Neural progenitor cell (in vitro differentiated cells): ENCODE measurements around the gene JAG2. TPM values are rescaled to one million over a fixed set of nuclear protein-coding genes. Genes with fewer than 3 reads are reported as not detected.

Experiments used
- DNase-seq: peaks from one replicate; pipeline ENCODE4 v3.0.0-alpha.2; 2016; ENCODE audit warnings: low spot score
- H2AFZ ChIP-seq: fragments of 200-600 bp; sonication (generic); replicated peaks from 2 replicates; pipeline ENCODE4 v1.6.1; 2016; ENCODE audit warnings: antibody characterized with exemption
- H3F3A ChIP-seq: fragments of 200-600 bp; sonication (generic); 2 replicates; pipeline ENCODE4 v1.6.1; 2016; ENCODE audit warnings: antibody characterized with exemption, low read depth
- H3K27ac ChIP-seq: fragments of 200-600 bp; sonication (generic); 2 replicates; pipeline ENCODE4 v1.5.1; 2016; ENCODE audit warnings: mild to moderate bottlenecking
- H3K27me3 ChIP-seq: fragments of 200-600 bp; sonication (generic); 2 replicates; pipeline ENCODE4 v1.6.1; 2016; ENCODE audit warnings: mild to moderate bottlenecking, moderate library complexity
- H3K36me3 ChIP-seq: fragments of 200-600 bp; sonication (generic); 2 replicates; pipeline ENCODE4 v1.5.1; 2016
- H3K4me1 ChIP-seq: fragments of 200-600 bp; sonication (generic); 2 replicates; pipeline ENCODE4 v1.6.1; 2016; ENCODE audit warnings: mixed run types
- H3K4me2 ChIP-seq: fragments of 200-600 bp; sonication (generic); 2 replicates; pipeline ENCODE4 v1.6.1; 2016
- H3K4me3 ChIP-seq: fragments of 200-600 bp; sonication (generic); 2 replicates; pipeline ENCODE4 v1.5.1; 2016
- H3K79me2 ChIP-seq: fragments of 200-600 bp; sonication (generic); 2 replicates; pipeline ENCODE4 v1.6.1; 2016; ENCODE audit warnings: low read depth
- H3K9ac ChIP-seq: fragments of 200-600 bp; sonication (generic); 2 replicates; pipeline ENCODE4 v1.6.1; 2016
- H3K9me3 ChIP-seq: fragments of 200-600 bp; sonication (generic); 2 replicates; pipeline ENCODE4 v1.5.1; 2016; ENCODE audit warnings: low read depth
- H4K20me1 ChIP-seq: fragments of 200-600 bp; sonication (generic); 2 replicates; pipeline ENCODE4 v1.6.1; 2016; ENCODE audit warnings: low read depth
- H3K27ac Mint-ChIP-seq: 3 replicates; pipeline ENCODE4 v1.8.0; 2021; ENCODE audit warnings: mixed read lengths
- H3K27me3 Mint-ChIP-seq: 2 replicates; pipeline ENCODE4 v1.8.0; 2022; ENCODE audit warnings: low read depth, mild to moderate bottlenecking, inconsistent platforms, moderate library complexity, mixed read lengths; ENCODE audit not compliant: insufficient read depth
- H3K36me3 Mint-ChIP-seq: 3 replicates; pipeline ENCODE4 v1.8.0; 2021; ENCODE audit warnings: mixed read lengths
- H3K4me1 Mint-ChIP-seq: 3 replicates; pipeline ENCODE4 v1.8.0; 2021; ENCODE audit warnings: mixed read lengths
- H3K4me3 Mint-ChIP-seq: 3 replicates; pipeline ENCODE4 v1.8.0; 2021; ENCODE audit warnings: mild to moderate bottlenecking, moderate library complexity, mixed read lengths
- H3K9me3 Mint-ChIP-seq: 3 replicates; pipeline ENCODE4 v1.8.0; 2020; ENCODE audit warnings: mixed read lengths
- EZH2 ChIP-seq: fragments of 200-600 bp; sonication (generic); IDR thresholded peaks from 2 replicates; pipeline ENCODE4 v1.6.1; 2017; ENCODE audit warnings: antibody characterized with exemption, mild to moderate bottlenecking, moderate library complexity
- EZH2phosphoT487 ChIP-seq: fragments of 200-600 bp; sonication (generic); IDR thresholded peaks from 2 replicates; pipeline ENCODE4 v1.6.1; 2017; ENCODE audit warnings: antibody characterized with exemption
- total RNA-seq: library from RNA; depleted of rRNA; stranded (reverse); fragments of >200 nt; gene quantifications from 2 replicates; pipeline ENCODE4 v1.2.3, GENCODE V29; 2015; ENCODE audit warnings: low replicate concordance
- TF ChIP-seq, protein P1 (sequence below): fragments of 200-600 bp; sonication (generic); IDR thresholded peaks from 2 replicates; pipeline ENCODE4 v1.5.1; 2017; ENCODE audit warnings: antibody characterized with exemption, mild to moderate bottlenecking

Gene JAG2
- total RNA-seq, 1 donor from 2014 or later = 2.1 TPM

DNA sequence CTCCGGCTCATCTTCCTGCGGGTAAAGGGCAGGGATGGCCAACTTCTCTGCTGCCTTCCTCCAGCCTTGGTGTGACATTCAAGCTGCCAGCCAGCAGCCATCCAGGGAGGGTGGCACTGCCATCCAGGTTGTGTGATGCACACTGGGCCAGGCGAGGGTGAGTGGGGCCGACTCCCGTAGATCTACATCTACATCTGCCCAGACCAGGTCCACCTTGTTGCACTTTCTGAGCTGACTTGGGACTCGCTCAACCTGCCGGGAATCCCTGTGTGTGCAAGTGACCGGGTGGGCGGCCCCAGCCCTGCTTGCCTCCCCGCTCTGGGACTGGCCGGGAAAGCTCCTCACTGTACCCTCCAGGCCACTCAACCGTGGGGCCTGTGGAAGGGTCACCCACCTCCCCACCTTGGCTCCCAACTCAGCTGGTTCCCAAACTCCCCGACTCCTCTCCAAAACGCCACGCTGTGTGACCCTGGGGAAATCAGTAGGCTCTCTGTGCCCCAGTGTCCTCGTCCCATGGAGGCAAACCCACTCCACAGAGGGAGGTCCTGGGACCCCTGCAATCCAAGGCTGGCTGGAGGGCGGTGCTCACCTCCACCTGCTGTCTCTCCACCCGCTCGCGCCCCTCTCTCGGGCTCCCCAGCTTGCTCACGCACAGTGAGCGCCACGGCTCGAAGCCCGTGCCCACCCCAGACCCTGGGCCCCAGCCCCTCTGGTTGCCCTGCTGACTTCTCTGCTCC is 14.7 kb downstream of the JAG2 start:
- H3F3A ChIP-seq = no peaks in the 10 kb centered on the region
- no peaks in the 10 kb centered on the region for H3K9me3 ChIP-seq
- no peaks in the 10 kb centered on the region for H3K9me3 Mint-ChIP-seq
- TF ChIP-seq EZH2phosphoT487 = no peak
- no peak for TF ChIP-seq EZH2
- TF ChIP-seq, protein P1, sequence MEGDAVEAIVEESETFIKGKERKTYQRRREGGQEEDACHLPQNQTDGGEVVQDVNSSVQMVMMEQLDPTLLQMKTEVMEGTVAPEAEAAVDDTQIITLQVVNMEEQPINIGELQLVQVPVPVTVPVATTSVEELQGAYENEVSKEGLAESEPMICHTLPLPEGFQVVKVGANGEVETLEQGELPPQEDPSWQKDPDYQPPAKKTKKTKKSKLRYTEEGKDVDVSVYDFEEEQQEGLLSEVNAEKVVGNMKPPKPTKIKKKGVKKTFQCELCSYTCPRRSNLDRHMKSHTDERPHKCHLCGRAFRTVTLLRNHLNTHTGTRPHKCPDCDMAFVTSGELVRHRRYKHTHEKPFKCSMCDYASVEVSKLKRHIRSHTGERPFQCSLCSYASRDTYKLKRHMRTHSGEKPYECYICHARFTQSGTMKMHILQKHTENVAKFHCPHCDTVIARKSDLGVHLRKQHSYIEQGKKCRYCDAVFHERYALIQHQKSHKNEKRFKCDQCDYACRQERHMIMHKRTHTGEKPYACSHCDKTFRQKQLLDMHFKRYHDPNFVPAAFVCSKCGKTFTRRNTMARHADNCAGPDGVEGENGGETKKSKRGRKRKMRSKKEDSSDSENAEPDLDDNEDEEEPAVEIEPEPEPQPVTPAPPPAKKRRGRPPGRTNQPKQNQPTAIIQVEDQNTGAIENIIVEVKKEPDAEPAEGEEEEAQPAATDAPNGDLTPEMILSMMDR = no peak
- H3K27ac Mint-ChIP-seq = no peak overlapping the region
- no peaks in the 10 kb centered on the region for H3K79me2 ChIP-seq
- no peaks in the 10 kb centered on the region for H3K36me3 Mint-ChIP-seq
- no peak overlapping the region for H3K27ac ChIP-seq
- DNase-seq = no peak
- no peak overlapping the region for H3K4me3 ChIP-seq
- no peaks in the 10 kb centered on the region for H3K4me1 Mint-ChIP-seq
- H3K4me2 ChIP-seq = no peak overlapping the region
- H3K9ac ChIP-seq = no peak overlapping the region
- no peaks in the 10 kb centered on the region for H3K27me3 Mint-ChIP-seq
- no peaks in the 10 kb centered on the region for H4K20me1 ChIP-seq
- no peak overlapping the region for H3K4me3 Mint-ChIP-seq
- no peak overlapping the region for H2AFZ ChIP-seq
- peaks cover 9% of the 10 kb centered on the region for H3K4me1 ChIP-seq
- no peaks in the 10 kb centered on the region for H3K36me3 ChIP-seq
- no peaks in the 10 kb centered on the region for H3K27me3 ChIP-seq

DNA sequence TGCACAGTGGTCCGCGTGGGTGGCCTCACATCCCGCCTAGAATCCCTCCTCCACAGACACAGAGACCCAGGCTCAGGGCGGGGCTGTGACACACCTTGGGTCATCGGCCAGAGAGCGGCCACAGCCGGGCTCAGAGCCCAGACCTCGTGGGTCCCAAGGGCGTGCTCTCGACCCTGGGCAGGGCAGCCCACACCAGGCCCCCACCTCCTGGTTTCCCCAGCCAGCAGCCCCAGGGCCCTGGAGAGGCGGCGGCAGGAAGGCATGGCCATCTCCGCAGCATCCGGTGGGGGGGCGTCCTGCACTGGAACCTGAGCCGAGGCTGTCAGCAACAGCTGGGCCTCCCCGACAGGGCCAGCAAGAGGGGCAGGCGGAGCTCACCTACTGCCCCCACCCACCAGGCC is 15.2 kb downstream of the JAG2 start:
- Histone ChIP-seq H3F3A (no peaks in the 10 kb centered on the region), H3K79me2 (no peaks in the 10 kb centered on the region), H3K9ac (no peak overlapping the region), H2AFZ (no peak overlapping the region), H3K4me2 (no peak overlapping the region), H3K4me3 (no peak overlapping the region), H3K27ac (no peak overlapping the region), H3K9me3 (no peaks in the 10 kb centered on the region), H3K36me3 (no peaks in the 10 kb centered on the region), H3K27me3 (no peaks in the 10 kb centered on the region), H3K4me1 (peaks cover 9% of the 10 kb centered on the region), H4K20me1 (no peaks in the 10 kb centered on the region)
- H3K27ac Mint-ChIP-seq = no peak overlapping the region
- DNase-seq = no peak
- no peaks in the 10 kb centered on the region for H3K4me1 Mint-ChIP-seq
- no peaks in the 10 kb centered on the region for H3K9me3 Mint-ChIP-seq
- no peaks in the 10 kb centered on the region for H3K27me3 Mint-ChIP-seq
- H3K4me3 Mint-ChIP-seq = no peak overlapping the region
- no peaks in the 10 kb centered on the region for H3K36me3 Mint-ChIP-seq
- TF ChIP-seq, protein P1 = no peak
- TF ChIP-seq EZH2 (no peak), EZH2phosphoT487 (no peak)

DNA sequence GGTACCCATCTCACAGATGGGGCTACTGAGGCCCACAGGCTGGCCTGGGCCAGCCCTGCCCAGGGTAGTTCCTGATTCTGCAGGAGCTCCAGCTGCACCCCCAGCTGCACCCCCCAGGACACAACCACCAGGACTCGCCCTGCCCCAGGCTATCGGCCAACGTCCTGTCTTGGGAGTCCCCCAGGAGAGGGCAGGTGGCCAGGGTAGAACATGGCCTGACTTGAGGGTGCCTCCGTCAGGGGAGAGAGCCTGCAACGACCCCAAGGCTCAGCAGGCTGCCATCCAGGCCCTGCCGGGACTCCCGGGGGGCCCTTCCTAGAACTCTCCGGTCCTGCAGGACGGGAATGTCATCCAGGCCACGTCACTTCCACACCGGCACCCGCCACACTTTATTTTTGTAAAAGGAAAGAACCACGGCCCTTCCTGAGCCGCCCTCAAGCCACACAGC is 15.8 kb downstream of the JAG2 start:
- H3F3A ChIP-seq = no peaks in the 10 kb centered on the region

More for the DNA sequence above, 15.8 kb downstream of the JAG2 start:
- Mint-ChIP-seq H3K27ac (no peak overlapping the region), H3K27me3 (no peaks in the 10 kb centered on the region), H3K4me1 (no peaks in the 10 kb centered on the region), H3K4me3 (no peak overlapping the region), H3K36me3 (no peaks in the 10 kb centered on the region), H3K9me3 (no peaks in the 10 kb centered on the region)
- H3K9ac ChIP-seq = no peak overlapping the region
- H3K4me1 ChIP-seq = peaks cover 9% of the 10 kb centered on the region
- no peaks in the 10 kb centered on the region for H3K27me3 ChIP-seq
- no peak for DNase-seq
- H4K20me1 ChIP-seq = no peaks in the 10 kb centered on the region
- no peaks in the 10 kb centered on the region for H3K9me3 ChIP-seq
- no peak overlapping the region for H2AFZ ChIP-seq
- H3K4me2 ChIP-seq = no peak overlapping the region
- H3K36me3 ChIP-seq = no peaks in the 10 kb centered on the region
- no peaks in the 10 kb centered on the region for H3K79me2 ChIP-seq
- TF ChIP-seq, protein P1 = no peak
- TF ChIP-seq EZH2 (no peak), EZH2phosphoT487 (no peak)
- no peak overlapping the region for H3K27ac ChIP-seq
- H3K4me3 ChIP-seq = no peak overlapping the region
